T-helper 1 cell treated with Interleukin-12 subunit alpha and Interleukin-12 subunit beta and Interleukin-4 antibody, amounts not matched to agents 30 μg/mL and 1 μg/mL, for 36 hours (primary cell): ENCODE results near the gene NKAIN1.

Experiments used
- H3K27ac Mint-ChIP-seq: one replicate; pipeline ENCODE4 v1.8.0; 2021; ENCODE audit warnings: mild to moderate bottlenecking, mixed read lengths
- H3K27me3 Mint-ChIP-seq: one replicate; pipeline ENCODE4 v1.8.0; 2021; ENCODE audit warnings: low read depth, mixed read lengths
- H3K36me3 Mint-ChIP-seq: one replicate; pipeline ENCODE4 v1.8.0; 2021; ENCODE audit warnings: low read depth, mixed read lengths
- H3K4me1 Mint-ChIP-seq: one replicate; pipeline ENCODE4 v1.8.0; 2021; ENCODE audit warnings: low read depth, mixed read lengths
- H3K4me3 Mint-ChIP-seq: one replicate; pipeline ENCODE4 v1.8.0; 2021; ENCODE audit warnings: mild to moderate bottlenecking, moderate library complexity, mixed read lengths
- H3K9me3 Mint-ChIP-seq: one replicate; pipeline ENCODE4 v1.8.0; 2021; ENCODE audit warnings: mixed read lengths

Gene NKAIN1

GRCh38 chr1:31219489-31219888 lies 20.2 kb downstream of the NKAIN1 start:
- no peaks in the 10 kb centered on the region for H3K4me1 Mint-ChIP-seq
- H3K27ac Mint-ChIP-seq, result no peak overlapping the region
- peaks cover 2% of the 10 kb centered on the region for H3K27me3 Mint-ChIP-seq

GRCh38 chr1:31218705-31219104 lies 21.0 kb downstream of the NKAIN1 start:
- Mint-ChIP-seq H3K27me3 (peaks cover 4% of the 10 kb centered on the region), H3K36me3 (no peaks in the 10 kb centered on the region), H3K4me1 (no peaks in the 10 kb centered on the region), H3K27ac (no peak overlapping the region), H3K4me3 (no peak overlapping the region), H3K9me3 (no peaks in the 10 kb centered on the region)

More at GRCh38 chr1:31219489-31219888, 20.2 kb downstream of the NKAIN1 start:
- no peaks in the 10 kb centered on the region for H3K9me3 Mint-ChIP-seq
- H3K36me3 Mint-ChIP-seq, result no peaks in the 10 kb centered on the region
- H3K4me3 Mint-ChIP-seq, result no peak overlapping the region

GRCh38 chr1:31216016-31216415 lies 23.7 kb downstream of the NKAIN1 start:
- Mint-ChIP-seq H3K4me3 (no peak overlapping the region), H3K36me3 (no peaks in the 10 kb centered on the region), H3K27ac (no peak overlapping the region), H3K4me1 (no peaks in the 10 kb centered on the region), H3K27me3 (peaks cover 4% of the 10 kb centered on the region), H3K9me3 (no peaks in the 10 kb centered on the region)

GRCh38 chr1:31215065-31215570 lies 24.6 kb downstream of the NKAIN1 start:
- no peaks in the 10 kb centered on the region for H3K36me3 Mint-ChIP-seq
- no peaks in the 10 kb centered on the region for H3K4me1 Mint-ChIP-seq
- no peak overlapping the region for H3K27ac Mint-ChIP-seq
- H3K4me3 Mint-ChIP-seq, result no peak overlapping the region
- H3K9me3 Mint-ChIP-seq, result no peaks in the 10 kb centered on the region
- peaks cover 4% of the 10 kb centered on the region for H3K27me3 Mint-ChIP-seq

- Mint-ChIP-seq H3K4me1 (no peaks in the 10 kb centered on the region), H3K36me3 (no peaks in the 10 kb centered on the region), H3K4me3 (no peak overlapping the region), H3K9me3 (no peaks in the 10 kb centered on the region), H3K27ac (no peak overlapping the region), H3K27me3 (peaks cover 4% of the 10 kb centered on the region)
Observed at GRCh38 chr1:31214316-31215064, 25.2 kb downstream of the NKAIN1 start.

- no peaks in the 10 kb centered on the region for H3K27me3 Mint-ChIP-seq
- H3K36me3 Mint-ChIP-seq, result no peaks in the 10 kb centered on the region
- no peaks in the 10 kb centered on the region for H3K9me3 Mint-ChIP-seq
- no peak overlapping the region for H3K4me3 Mint-ChIP-seq
- no peak overlapping the region for H3K27ac Mint-ChIP-seq
- H3K4me1 Mint-ChIP-seq, result no peaks in the 10 kb centered on the region
Observed at GRCh38 chr1:31208361-31208945, 31.2 kb downstream of the NKAIN1 start.

GRCh38 chr1:31207569-31207968 lies 32.1 kb downstream of the NKAIN1 start:
- H3K4me1 Mint-ChIP-seq, result no peaks in the 10 kb centered on the region
- no peaks in the 10 kb centered on the region for H3K36me3 Mint-ChIP-seq
- no peak overlapping the region for H3K4me3 Mint-ChIP-seq
- no peaks in the 10 kb centered on the region for H3K9me3 Mint-ChIP-seq
- no peak overlapping the region for H3K27ac Mint-ChIP-seq
- H3K27me3 Mint-ChIP-seq, result no peaks in the 10 kb centered on the region

GRCh38 chr1:31207046-31207445 lies 32.6 kb downstream of the NKAIN1 start:
- H3K4me3 Mint-ChIP-seq, result no peak overlapping the region
- no peaks in the 10 kb centered on the region for H3K9me3 Mint-ChIP-seq
- no peaks in the 10 kb centered on the region for H3K36me3 Mint-ChIP-seq
- H3K27me3 Mint-ChIP-seq, result no peaks in the 10 kb centered on the region
- no peak overlapping the region for H3K27ac Mint-ChIP-seq
- H3K4me1 Mint-ChIP-seq, result no peaks in the 10 kb centered on the region

- Mint-ChIP-seq H3K27me3 (no peaks in the 10 kb centered on the region), H3K27ac (no peak overlapping the region), H3K4me3 (no peak overlapping the region), H3K36me3 (no peaks in the 10 kb centered on the region), H3K9me3 (no peaks in the 10 kb centered on the region), H3K4me1 (no peaks in the 10 kb centered on the region)
Observed at GRCh38 chr1:31203215-31203614, 36.5 kb downstream of the NKAIN1 start.

- no peaks in the 10 kb centered on the region for H3K27me3 Mint-ChIP-seq
- H3K27ac Mint-ChIP-seq, result no peak overlapping the region
- H3K9me3 Mint-ChIP-seq, result no peaks in the 10 kb centered on the region
- no peaks in the 10 kb centered on the region for H3K4me1 Mint-ChIP-seq
- no peak overlapping the region for H3K4me3 Mint-ChIP-seq
- no peaks in the 10 kb centered on the region for H3K36me3 Mint-ChIP-seq
Observed at GRCh38 chr1:31201931-31202360, 37.7 kb downstream of the NKAIN1 start.

- H3K9me3 Mint-ChIP-seq, result no peaks in the 10 kb centered on the region
- no peaks in the 10 kb centered on the region for H3K27me3 Mint-ChIP-seq
- H3K27ac Mint-ChIP-seq, result no peak overlapping the region
- H3K4me1 Mint-ChIP-seq, result no peaks in the 10 kb centered on the region
- no peak overlapping the region for H3K4me3 Mint-ChIP-seq
- no peaks in the 10 kb centered on the region for H3K36me3 Mint-ChIP-seq
Observed at GRCh38 chr1:31199949-31200348, 39.7 kb downstream of the NKAIN1 start.

GRCh38 chr1:31199236-31199790 lies 40.4 kb downstream of the NKAIN1 start:
- Mint-ChIP-seq H3K4me1 (no peaks in the 10 kb centered on the region), H3K27ac (no peak overlapping the region), H3K9me3 (no peaks in the 10 kb centered on the region)

GRCh38 chr1:31198600-31198999 lies 41.1 kb downstream of the NKAIN1 start:
- no peaks in the 10 kb centered on the region for H3K4me1 Mint-ChIP-seq
- H3K27me3 Mint-ChIP-seq, result no peaks in the 10 kb centered on the region

More at GRCh38 chr1:31199236-31199790, 40.4 kb downstream of the NKAIN1 start:
- Mint-ChIP-seq H3K4me3 (no peak overlapping the region), H3K27me3 (no peaks in the 10 kb centered on the region), H3K36me3 (no peaks in the 10 kb centered on the region)

GRCh38 chr1:31198150-31198549 lies 41.5 kb downstream of the NKAIN1 start:
- no peak overlapping the region for H3K27ac Mint-ChIP-seq
- no peaks in the 10 kb centered on the region for H3K27me3 Mint-ChIP-seq
- H3K4me1 Mint-ChIP-seq, result no peaks in the 10 kb centered on the region
- H3K9me3 Mint-ChIP-seq, result no peaks in the 10 kb centered on the region
- no peaks in the 10 kb centered on the region for H3K36me3 Mint-ChIP-seq
- H3K4me3 Mint-ChIP-seq, result no peak overlapping the region

More at GRCh38 chr1:31198600-31198999, 41.1 kb downstream of the NKAIN1 start:
- H3K4me3 Mint-ChIP-seq, result no peak overlapping the region
- H3K36me3 Mint-ChIP-seq, result no peaks in the 10 kb centered on the region
- no peak overlapping the region for H3K27ac Mint-ChIP-seq
- H3K9me3 Mint-ChIP-seq, result no peaks in the 10 kb centered on the region

- no peaks in the 10 kb centered on the region for H3K9me3 Mint-ChIP-seq
- no peak overlapping the region for H3K27ac Mint-ChIP-seq
- no peak overlapping the region for H3K4me3 Mint-ChIP-seq
- H3K36me3 Mint-ChIP-seq, result no peaks in the 10 kb centered on the region
- no peaks in the 10 kb centered on the region for H3K27me3 Mint-ChIP-seq
- H3K4me1 Mint-ChIP-seq, result no peaks in the 10 kb centered on the region
Observed at GRCh38 chr1:31196685-31197084, 43.0 kb downstream of the NKAIN1 start.
